IMR-90 (cell line): ENCODE data around the gene DCHS2. TPM values are rescaled to one million over a fixed set of nuclear protein-coding genes. Genes with fewer than 3 reads are reported as not detected.

Source experiments
- ATAC-seq: fragments of 200-7000 bp; cut with Tn5 transposase; 2 replicates; pipeline ENCODE4 v1.9.1; 2020; ENCODE audit warnings: low read depth, mild to moderate bottlenecking, moderate library complexity
- BruUV-seq: library from RNA; stranded (reverse); fragments of 400-500 nt; replicated peaks from 2 replicates; lab custom pipeline; 2021; lab: Mats Ljungman, UMichigan
- CTCF ChIA-PET: fragments of 300-600 bp; formaldehyde crosslinking; extraction: SDS; loops from one replicate; lab custom pipeline; 2021; ENCODE audit warnings: antibody characterized with exemption; lab: Yijun Ruan, JAX
- POLR2A ChIA-PET: fragments of 300-600 bp; sonication (Branson Sonifier 250); formaldehyde crosslinking; loops from one replicate; lab custom pipeline; 2022; ENCODE audit warnings: antibody characterized with exemption; ENCODE audit not compliant: unreplicated experiment; lab: Charles Lee
- DNase-seq: peaks from one replicate; pipeline ENCODE4 v3.0.0; 2013
- H2AFZ ChIP-seq: replicated peaks from 2 replicates; pipeline ENCODE3; 2013; ENCODE audit warnings: low read length, mild to moderate bottlenecking; ENCODE audit not compliant: poor library complexity
- H2AK5ac ChIP-seq: 2 replicates; pipeline ENCODE4 v1.6.1; 2013; ENCODE audit warnings: low read depth, low read length, inconsistent platforms
- H2AK9ac ChIP-seq: replicated peaks from 2 replicates; pipeline ENCODE3; 2013; ENCODE audit warnings: mild to moderate bottlenecking, low read depth, low read length, moderate library complexity; ENCODE audit not compliant: poor library complexity
- H2BK120ac ChIP-seq: 2 replicates; pipeline ENCODE4 v1.6.1; 2013; ENCODE audit warnings: low read depth, low read length, inconsistent platforms
- H2BK15ac ChIP-seq: 3 replicates; pipeline ENCODE4 v1.6.1; 2013; ENCODE audit warnings: low read depth, low read length, inconsistent platforms
- H2BK20ac ChIP-seq: 2 replicates; pipeline ENCODE4 v1.6.1; 2013; ENCODE audit warnings: low read depth, mild to moderate bottlenecking, inconsistent platforms, low read length, moderate library complexity
- H2BK5ac ChIP-seq: 2 replicates; pipeline ENCODE4 v1.6.1; 2013; ENCODE audit warnings: mild to moderate bottlenecking, low read depth, low read length, inconsistent platforms; ENCODE audit not compliant: poor library complexity, severe bottlenecking
- H3K14ac ChIP-seq: replicated peaks from 2 replicates; pipeline ENCODE4 v1.6.1; 2013; ENCODE audit warnings: low read depth, low read length, inconsistent platforms
- H3K18ac ChIP-seq: 2 replicates; pipeline ENCODE4 v1.6.1; 2013; ENCODE audit warnings: low read depth, low read length, control low read depth
- H3K23ac ChIP-seq: 2 replicates; pipeline ENCODE4 v1.6.1; 2013; ENCODE audit warnings: low read depth, low read length, inconsistent platforms
- H3K27ac ChIP-seq: 2 replicates; pipeline ENCODE4 v1.5.1; 2013; ENCODE audit warnings: mild to moderate bottlenecking, control low read depth, low read length; ENCODE audit not compliant: insufficient read depth
- H3K27me3 ChIP-seq: 2 replicates; pipeline ENCODE4 v1.6.1; 2013; ENCODE audit warnings: low read length; ENCODE audit not compliant: control insufficient read depth, insufficient read depth
- H3K36me3 ChIP-seq: 2 replicates; pipeline ENCODE4 v1.6.1; 2013; ENCODE audit warnings: low read length, mixed read lengths; ENCODE audit not compliant: control insufficient read depth, insufficient read depth
- H3K4ac ChIP-seq: 2 replicates; pipeline ENCODE4 v1.6.1; 2013; ENCODE audit warnings: low read depth, low read length, inconsistent platforms
- H3K4me1 ChIP-seq: 2 replicates; pipeline ENCODE4 v1.6.1; 2013; ENCODE audit warnings: low read length, mixed read lengths; ENCODE audit not compliant: control insufficient read depth, insufficient read depth
- H3K4me2 ChIP-seq: 2 replicates; pipeline ENCODE4 v1.6.1; 2013; ENCODE audit warnings: low read depth, mild to moderate bottlenecking, control low read depth, low read length, moderate library complexity
- H3K4me3 ChIP-seq: 2 replicates; pipeline ENCODE4 v1.5.1; 2013; ENCODE audit warnings: low read depth, mild to moderate bottlenecking, control low read depth, low read length, moderate library complexity; ENCODE audit not compliant: insufficient read depth
- H3K56ac ChIP-seq: 2 replicates; pipeline ENCODE4 v1.6.1; 2013; ENCODE audit warnings: low read length, inconsistent platforms; ENCODE audit not compliant: insufficient read depth; ENCODE audit errors: extremely low read depth
- H3K79me1 ChIP-seq, 2 experiments: 2 replicates each; pipeline ENCODE4 v1.6.1; 2013; ENCODE audit warnings: low read length in 2 of 2, inconsistent platforms in 1 of 2, low read depth in 1 of 2
- H3K9ac ChIP-seq: 2 replicates; pipeline ENCODE4 v1.6.1; 2013; ENCODE audit warnings: low read depth, low read length, control low read depth
- H3K9me1 ChIP-seq: 2 replicates; pipeline ENCODE4 v1.6.1; 2013; ENCODE audit warnings: low read length, inconsistent platforms; ENCODE audit not compliant: insufficient read depth
- H3K9me3 ChIP-seq: 2 replicates; pipeline ENCODE4 v1.6.1; 2013; ENCODE audit warnings: low read length; ENCODE audit not compliant: control insufficient read depth, insufficient read depth
- H4K20me1 ChIP-seq: 2 replicates; pipeline ENCODE4 v1.6.1; 2013; ENCODE audit warnings: low read length, inconsistent platforms; ENCODE audit not compliant: insufficient read depth
- H4K5ac ChIP-seq: 2 replicates; pipeline ENCODE4 v1.6.1; 2013; ENCODE audit warnings: mild to moderate bottlenecking, low read depth, low read length, control low read depth
- H4K8ac ChIP-seq, 2 experiments: 2 replicates each; pipeline ENCODE4 v1.6.1; 2013; ENCODE audit warnings: low read depth in 2 of 2, low read length in 2 of 2, control low read depth in 1 of 2, inconsistent platforms in 1 of 2
- H4K91ac ChIP-seq: 2 replicates; pipeline ENCODE4 v1.6.1; 2013; ENCODE audit warnings: low read depth, low read length, inconsistent platforms; ENCODE audit not compliant: insufficient read depth
- CEBPB ChIP-seq: IDR thresholded peaks from 2 replicates; pipeline ENCODE4 v1.6.1; 2012; ENCODE audit warnings: low read depth, low read length, improper control_type of control experiment
- CTCF ChIP-seq: conservative IDR thresholded peaks from 2 replicates; pipeline ENCODE4 v1.5.1; 2012; ENCODE audit warnings: mild to moderate bottlenecking, low read depth, low read length, improper control_type of control experiment
- ELK1 ChIP-seq: fragments of 150-350 bp; IDR thresholded peaks from 2 replicates; pipeline ENCODE4 v1.6.1; 2016; ENCODE audit warnings: low read depth, mild to moderate bottlenecking, low read length, moderate library complexity, borderline replicate concordance
- MAFK ChIP-seq: IDR thresholded peaks from 2 replicates; pipeline ENCODE4 v1.6.1; 2012; ENCODE audit warnings: low read depth, low read length, improper control_type of control experiment
- RAD21 ChIP-seq: IDR thresholded peaks from 2 replicates; pipeline ENCODE4 v1.6.1; 2012; ENCODE audit warnings: low read length, improper control_type of control experiment
- RCOR1 ChIP-seq: IDR thresholded peaks from 2 replicates; pipeline ENCODE4 v1.6.1; 2012; ENCODE audit warnings: mild to moderate bottlenecking, low read length, improper control_type of control experiment; ENCODE audit not compliant: insufficient replicate concordance
- SMC3 ChIP-seq: fragments of 150-350 bp; IDR thresholded peaks from 2 replicates; pipeline ENCODE4 v1.6.1; 2016; ENCODE audit warnings: low read depth, mild to moderate bottlenecking, antibody characterized with exemption, low read length, moderate library complexity
- WGBS, 2 experiments: methylation state at CpG; one replicate each; pipeline versions ENCODE4 v1.1.5 to v1.1.7; 2013; ENCODE audit warnings: missing lambda C conversion rate in 2 of 2; ENCODE audit not compliant: insufficient read length in 1 of 2; ENCODE audit errors: extremely low coverage in 2 of 2; 5-methylcytosine and 5-hydroxymethylcytosine counted together
- dilution Hi-C: fragments of 300-500 bp; cut with HindIII; formaldehyde crosslinking; loops from one replicate; pipeline ENCODE4 v1.14.3; 2018; ENCODE audit warnings: low sequenced_read_pairs; ENCODE audit not compliant: unreplicated experiment
- in situ Hi-C: fragments of 300-500 bp; cut with MboI; formaldehyde crosslinking; loops from 3 replicates; pipeline ENCODE4 v1.14.3; 2019; ENCODE audit warnings: low sequenced_read_pairs, inconsistent platforms, mixed read lengths
- intact Hi-C: fragments of 100-400 bp; cut with micrococcal nuclease; formaldehyde crosslinking; loops from 2 replicates; pipeline ENCODE4 v1.10.0; 2022
- polyA plus RNA-seq, 3 experiments: library from polyadenylated mRNA; depleted of rRNA; stranded (reverse); fragments of >200 nt; gene quantifications; 2 replicates each; pipeline ENCODE4 v1.2.3, GENCODE V29; 2012; ENCODE audit warnings: low replicate concordance in 1 of 3
- total RNA-seq: library from RNA; depleted of rRNA; stranded (reverse); fragments of >200 nt; gene quantifications from 2 replicates; pipeline ENCODE4 v1.2.3, GENCODE V29; 2012

DCHS2 gene
- total and polyA plus RNA-seq, 2 of the 4 experiments (the other 2 are of a cell fraction) = not detected

GRCh38 chr4:154406018-154406795, 85.4 kb downstream of the DCHS2 start:
- Histone ChIP-seq H2AFZ (no peak overlapping the region), H3K9me1 (no peaks in the 10 kb centered on the region), H2BK120ac (no peak overlapping the region), H3K14ac (no peak overlapping the region), H3K27me3 (no peaks in the 10 kb centered on the region), H3K23ac (no peak overlapping the region), H3K27ac (no peak overlapping the region), H4K8ac (no peak overlapping the region), H2BK20ac (no peak overlapping the region), H2BK15ac (no peak overlapping the region), H3K9ac (no peak overlapping the region), H4K5ac (no peak overlapping the region), H3K9me3 (no peaks in the 10 kb centered on the region), H4K91ac (no peak overlapping the region), H3K18ac (no peak overlapping the region), H3K79me1 (no peaks in the 10 kb centered on the region), H3K4me1 (no peaks in the 10 kb centered on the region), H3K56ac (no peak overlapping the region), H2AK9ac (no peak overlapping the region), H4K20me1 (no peaks in the 10 kb centered on the region), H3K4ac (no peak overlapping the region), H2BK5ac (no peak overlapping the region), H3K36me3 (no peaks in the 10 kb centered on the region), H3K4me2 (no peak overlapping the region), H2AK5ac (no peak overlapping the region), H3K4me3 (no peak overlapping the region)
- dilution Hi-C loops (no loop called here), in situ Hi-C loops (no loop called here), intact Hi-C loops (no loop called here)
- 50% methylated on average over 1 of the region's 4 CpGs; no CpG with 5 or more reads in 1 of the 2 experiments for WGBS, 2 experiments
- DNase-seq (no peak), ATAC-seq (no peak)
- TF ChIP-seq ELK1 (no peak), CEBPB (no peak), SMC3 (no peak), RAD21 (no peak), CTCF (no peak), RCOR1 (no peak), MAFK (no peak)
- ChIA-PET CTCF (no interaction called here), POLR2A (no interaction called here)
- no TSS peak for BruUV-seq
